A673 (cell line): Measurements from ENCODE around the gene SF3B3. TPM values are rescaled to one million over a fixed set of nuclear protein-coding genes. Genes with fewer than 3 reads are reported as not detected.

Experiments used
- BruUV-seq: library from RNA; stranded (reverse); fragments of 400-500 nt; replicated peaks from 2 replicates; lab custom pipeline; 2021; lab: Mats Ljungman, UMichigan
- CTCF ChIA-PET: fragments of 300-600 bp; sonication (Branson Sonifier 250); formaldehyde crosslinking; loops from one replicate; lab custom pipeline; 2022; ENCODE audit warnings: antibody characterized with exemption; lab: Charles Lee
- POLR2A ChIA-PET: fragments of 300-600 bp; sonication (Branson Sonifier 250); formaldehyde crosslinking; loops from one replicate; lab custom pipeline; 2022; ENCODE audit warnings: antibody characterized with exemption; ENCODE audit not compliant: low non-redundant PET; lab: Charles Lee
- DNase-seq: peaks from one replicate; pipeline ENCODE4 v3.0.0-alpha.2; 2015; ENCODE audit warnings: low spot score
- H3K27ac ChIP-seq: fragments of 200-600 bp; sonication (generic); 2 replicates; pipeline ENCODE4 v1.5.1; 2016; ENCODE audit warnings: mixed run types, low read depth, mild to moderate bottlenecking, mixed read lengths, antibody characterized with exemption, low read length; ENCODE audit not compliant: poor library complexity, severe bottlenecking
- H3K27me3 ChIP-seq: fragments of 200-600 bp; sonication (generic); replicated peaks from 2 replicates; pipeline ENCODE4 v1.6.1; 2017; ENCODE audit warnings: mixed run types, low read depth, mild to moderate bottlenecking, mixed read lengths, antibody characterized with exemption, low read length; ENCODE audit not compliant: insufficient read depth, poor library complexity
- H3K36me3 ChIP-seq: fragments of 200-600 bp; sonication (generic); 2 replicates; pipeline ENCODE4 v1.6.1; 2016; ENCODE audit warnings: mixed run types, mild to moderate bottlenecking, mixed read lengths, antibody characterized with exemption, low read length; ENCODE audit not compliant: insufficient read depth, poor library complexity, severe bottlenecking
- H3K4me1 ChIP-seq: fragments of 200-600 bp; sonication (generic); 2 replicates; pipeline ENCODE4 v1.6.1; 2017; ENCODE audit warnings: mixed run types, mild to moderate bottlenecking, mixed read lengths, antibody characterized with exemption, low read length; ENCODE audit not compliant: insufficient read depth, poor library complexity, severe bottlenecking
- H3K4me3 ChIP-seq: fragments of 200-600 bp; sonication (generic); 2 replicates; pipeline ENCODE4 v1.5.1; 2016; ENCODE audit warnings: low read depth, mixed run types, mild to moderate bottlenecking, mixed read lengths, low read length; ENCODE audit not compliant: poor library complexity, severe bottlenecking
- H3K9me3 ChIP-seq: fragments of 200-600 bp; sonication (generic); 2 replicates; pipeline ENCODE4 v1.6.1; 2016; ENCODE audit warnings: mixed run types, low read depth, mild to moderate bottlenecking, mixed read lengths, antibody characterized with exemption, low read length; ENCODE audit not compliant: poor library complexity, severe bottlenecking
- CTCF ChIP-seq: fragments of 300-800, 200-600 bp; sonication (generic); conservative IDR thresholded peaks from 2 replicates; pipeline ENCODE4 v1.5.1; 2017; ENCODE audit warnings: low read depth, mild to moderate bottlenecking, antibody characterized with exemption, low read length, moderate library complexity, mixed read lengths
- EZH2 ChIP-seq: fragments of 200-600 bp; sonication (generic); IDR thresholded peaks from 2 replicates; pipeline ENCODE4 v1.6.1; 2017; ENCODE audit warnings: borderline replicate concordance, low read depth, mild to moderate bottlenecking, mixed read lengths, antibody characterized with exemption, low read length; ENCODE audit not compliant: poor library complexity, severe bottlenecking
- intact Hi-C: fragments of 100-400 bp; cut with micrococcal nuclease; formaldehyde crosslinking; loops from one replicate; pipeline ENCODE4 v1.10.0; 2022; ENCODE audit not compliant: unreplicated experiment
- total RNA-seq: library from RNA; stranded (reverse); gene quantifications from 2 replicates; pipeline ENCODE4 v1.2.3, GENCODE V29; 2021

SF3B3 gene
- total RNA-seq, 1 experiment from 2014 or later, result 571 TPM

- Histone ChIP-seq H3K4me1 (peaks cover 17% of the 10 kb centered on the region), H3K27me3 (no peaks in the 10 kb centered on the region), H3K36me3 (peaks cover 41% of the 10 kb centered on the region), H3K27ac (peak overlapping the region; percentile 50), H3K4me3 (no peak overlapping the region), H3K9me3 (no peaks in the 10 kb centered on the region)
- TF ChIP-seq EZH2 (no peak), CTCF (no peak)
- POLR2A ChIA-PET, result interaction anchor here (0.6 kb wide), 1 partner anchor 36 kb away, joined by 3 read pairs; no protein-coding TSS in a partner anchor
- BruUV-seq, result no TSS peak
- intact Hi-C loops, result no loop called here
- DNase-seq, result peak; percentile 48
- CTCF ChIA-PET, result no interaction called here
Observed at GRCh38 chr16:70576431-70577255, 53.0 kb downstream of the SF3B3 start.

- POLR2A ChIA-PET, result no interaction called here
- no TSS peak for BruUV-seq
- no peak for TF ChIP-seq EZH2
- no peak for TF ChIP-seq CTCF
- no peak for DNase-seq
- CTCF ChIA-PET, result no interaction called here
- intact Hi-C loops, result no loop called here
- H3K4me3 ChIP-seq, result no peak overlapping the region
- H3K27me3 ChIP-seq, result no peaks in the 10 kb centered on the region
- peaks cover 17% of the 10 kb centered on the region for H3K4me1 ChIP-seq
- no peaks in the 10 kb centered on the region for H3K9me3 ChIP-seq
- no peak overlapping the region for H3K27ac ChIP-seq
- H3K36me3 ChIP-seq, result peaks cover 35% of the 10 kb centered on the region
Observed at GRCh38 chr16:70577256-70577698, 53.7 kb downstream of the SF3B3 start.

- H3K4me1 ChIP-seq, result peaks cover 16% of the 10 kb centered on the region
- H3K27me3 ChIP-seq, result no peaks in the 10 kb centered on the region
- no peak overlapping the region for H3K27ac ChIP-seq
- intact Hi-C loops, result no loop called here
- ChIA-PET POLR2A (interaction anchor here (0.6 kb wide), 2 partner anchors 12 to 999 kb away, joined by 5 to 6 read pairs; partner anchors contain the start of gene TAT), CTCF (no interaction called here)
- peak; percentile 18 for DNase-seq
- BruUV-seq, result no TSS peak
- no peaks in the 10 kb centered on the region for H3K9me3 ChIP-seq
- peaks cover 27% of the 10 kb centered on the region for H3K36me3 ChIP-seq
- TF ChIP-seq CTCF, result no peak
- TF ChIP-seq EZH2, result no peak
- no peak overlapping the region for H3K4me3 ChIP-seq
Observed at GRCh38 chr16:70578035-70578434, 54.4 kb downstream of the SF3B3 start.
